HG03460 (cell line): Measurements from ENCODE around the gene SHOX.

Source experiments
- ATAC-seq: cut with Tn5 transposase; IDR thresholded peaks from one replicate; pipeline ENCODE4 v1.9.1; 2021; ENCODE audit not compliant: unreplicated experiment

SHOX gene

DNA sequence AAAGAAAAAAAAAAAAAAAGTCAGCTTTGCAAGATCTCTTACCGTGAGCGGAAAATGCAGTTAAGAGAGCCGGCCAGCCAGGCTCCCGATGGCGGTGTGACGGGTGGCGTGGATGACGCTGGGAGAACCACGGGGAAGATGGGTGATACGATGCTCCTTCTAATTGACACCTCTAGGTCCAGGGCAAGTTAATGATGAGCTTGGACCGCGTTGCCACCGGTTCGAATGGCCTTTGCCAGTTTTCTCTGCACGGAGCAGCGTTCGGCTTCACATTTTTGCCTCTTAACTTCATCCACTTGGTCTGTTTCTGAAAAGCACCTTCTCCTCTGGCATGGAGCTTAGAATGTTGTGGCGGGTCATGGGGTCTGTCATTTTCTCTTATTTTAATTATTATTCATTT, 33.2 kb downstream of the SHOX start:
- ATAC-seq = no peak

DNA sequence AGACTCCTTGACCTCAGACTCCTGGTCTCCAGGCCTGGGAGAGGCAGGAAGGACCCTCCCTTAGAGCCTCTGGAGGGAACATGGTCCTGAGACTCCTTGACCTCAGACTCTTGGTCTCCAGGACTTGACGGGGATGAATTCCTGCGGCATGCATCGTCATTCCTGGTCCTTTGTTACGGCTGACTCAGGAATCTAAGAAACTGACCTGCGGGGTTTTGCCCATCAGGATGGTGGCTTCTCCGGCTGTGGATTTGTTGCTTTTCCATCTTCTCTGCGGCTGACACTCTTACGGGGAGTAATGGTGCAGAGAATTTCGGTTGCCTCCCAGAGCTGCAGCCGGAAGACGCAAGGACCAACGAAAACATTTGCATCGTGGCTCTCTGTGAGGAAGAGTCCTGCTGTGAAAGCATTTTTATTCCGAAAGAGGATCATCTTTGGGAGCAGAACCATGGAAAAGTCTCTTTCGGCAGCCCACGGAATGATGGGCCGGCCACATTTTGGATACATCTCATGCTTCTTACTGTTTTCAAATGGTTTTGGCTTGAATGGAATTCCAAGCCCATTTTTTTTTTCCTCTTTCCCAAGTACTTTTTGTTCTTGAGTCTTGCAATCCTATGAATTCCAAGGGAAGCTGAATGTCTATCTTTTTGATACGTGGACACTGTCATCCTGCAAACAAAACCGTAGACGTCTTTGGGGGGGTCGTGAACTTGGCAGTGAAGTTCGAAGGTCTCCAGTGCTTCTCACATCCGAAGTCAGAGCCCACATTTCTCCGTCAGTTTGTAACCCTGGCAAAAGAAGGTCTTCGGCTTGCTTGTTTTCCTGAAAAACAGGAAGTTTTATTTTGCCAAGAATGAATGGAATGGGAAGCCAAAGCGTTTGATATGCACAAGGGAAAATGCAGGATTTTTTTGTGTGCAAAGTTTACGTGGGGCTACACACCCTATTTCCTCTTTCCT, 36.5 kb downstream of the SHOX start:
- no peak for ATAC-seq

GRCh38 chrX:670645-671044, 40.1 kb downstream of the SHOX start:
- no peak for ATAC-seq

DNA sequence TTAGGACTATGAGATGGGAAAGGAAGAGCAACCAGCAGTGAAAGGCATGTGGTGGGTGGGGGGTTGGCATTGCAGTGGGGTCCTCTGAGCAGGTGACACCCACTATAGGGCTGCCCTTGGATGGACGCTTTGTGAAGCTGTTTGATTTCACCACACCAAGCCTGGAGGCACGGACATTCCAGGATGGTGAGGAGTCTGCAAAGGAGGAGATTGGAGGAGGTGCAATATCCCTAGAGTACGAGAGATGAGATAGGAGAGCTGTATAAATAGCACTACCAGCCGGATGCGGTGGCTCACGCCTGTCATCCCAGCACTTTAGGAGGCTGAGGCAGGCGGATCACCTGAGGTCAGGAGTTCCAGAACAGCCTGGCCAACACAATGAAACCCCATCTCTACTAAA, 42.3 kb downstream of the SHOX start:
- no peak for ATAC-seq

- no peak for ATAC-seq
Observed at GRCh38 chrX:675279-675954, 44.8 kb downstream of the SHOX start.

DNA sequence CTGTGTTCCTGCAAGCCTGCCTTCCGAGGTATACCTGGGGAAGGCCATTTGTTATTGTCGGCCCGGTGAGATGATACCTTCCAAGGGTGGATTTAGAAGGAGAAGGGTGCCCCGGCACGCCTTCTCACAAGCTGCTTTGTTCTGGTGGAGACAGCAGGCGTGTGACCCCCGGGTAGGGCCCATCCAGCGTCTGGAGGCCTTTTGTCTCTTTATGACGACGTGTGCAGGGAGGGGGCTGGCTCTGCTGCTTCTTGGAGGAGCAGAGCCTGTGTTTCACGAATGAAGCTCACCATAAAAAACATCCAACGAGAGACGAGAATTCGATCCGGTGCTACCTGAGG, 45.3 kb downstream of the SHOX start:
- ATAC-seq = no peak

- ATAC-seq = no peak
Observed at GRCh38 chrX:677376-677775, 46.8 kb downstream of the SHOX start.

DNA sequence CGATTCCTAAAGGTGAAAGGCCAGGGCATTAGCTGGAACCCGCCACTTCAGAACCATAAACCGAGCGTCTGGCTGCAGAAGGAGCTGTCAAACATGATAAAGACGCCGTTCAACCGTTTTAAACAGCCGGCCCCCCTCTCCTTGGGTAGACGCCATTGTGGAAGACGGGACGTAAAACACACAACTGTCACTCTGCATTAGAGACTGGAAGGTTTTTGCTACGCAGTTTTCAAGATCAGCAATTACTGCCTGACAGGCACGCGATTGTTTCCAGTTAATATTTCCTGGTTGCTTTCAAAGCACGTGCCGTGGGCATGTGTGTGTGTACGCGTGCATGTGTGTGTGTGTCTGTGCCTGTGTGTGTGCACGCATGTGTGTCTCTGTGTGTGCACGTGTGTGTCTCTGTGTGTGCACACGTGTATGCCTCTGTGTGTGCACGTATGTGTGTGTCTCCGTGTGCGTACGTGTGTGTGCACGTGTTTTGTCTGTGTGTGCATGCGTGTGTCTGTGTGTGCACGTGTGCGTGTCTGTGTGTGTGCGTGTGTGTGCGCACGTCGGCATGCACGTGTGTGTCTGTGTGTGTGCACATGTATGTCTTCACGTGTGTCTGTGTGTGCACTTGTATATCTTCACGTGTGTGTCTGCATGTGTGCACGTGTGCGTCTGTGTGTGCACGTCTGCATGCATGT, 48.8 kb downstream of the SHOX start:
- ATAC-seq = no peak

DNA sequence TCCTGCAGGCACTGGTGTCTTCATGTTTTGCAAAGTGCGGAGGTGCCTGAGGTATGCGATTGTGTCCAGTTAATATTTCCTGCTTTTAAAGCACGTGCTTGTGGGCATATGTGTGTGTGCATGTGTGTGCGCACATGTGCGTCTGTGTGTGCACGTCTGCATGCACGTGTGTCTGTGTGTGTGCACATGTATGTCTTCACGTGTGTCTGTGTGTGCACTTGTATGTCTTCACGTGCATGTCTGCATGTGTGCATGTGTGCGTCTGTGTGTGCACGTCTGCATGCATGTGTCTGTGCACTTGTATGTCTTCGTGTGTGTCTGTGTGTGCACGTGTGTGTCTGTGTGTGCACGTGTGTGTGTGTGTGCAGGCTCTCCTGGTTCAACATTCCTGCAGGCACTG, 49.5 kb downstream of the SHOX start:
- ATAC-seq = no peak

DNA sequence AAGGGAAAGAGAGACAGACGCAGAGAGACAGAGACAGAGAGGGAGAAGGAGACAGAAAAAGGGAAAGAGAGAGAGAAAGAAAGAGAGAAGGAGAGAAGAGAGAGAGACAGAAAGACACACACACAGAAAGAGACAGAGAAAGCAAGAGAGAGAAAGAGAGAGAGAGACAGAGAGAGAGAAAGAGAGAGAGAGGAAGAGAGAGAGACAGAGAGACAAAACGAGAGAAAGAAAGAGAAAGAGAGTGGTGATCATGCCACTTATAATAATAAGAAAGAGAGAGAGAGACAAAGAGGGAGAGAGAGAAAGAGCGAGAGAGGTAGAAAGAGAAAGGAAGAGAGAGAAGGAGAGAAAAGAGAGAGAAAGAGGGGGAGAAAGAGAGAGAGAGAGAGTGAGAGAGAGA, 51.4 kb downstream of the SHOX start:
- ATAC-seq = no peak

- ATAC-seq = no peak
Observed at GRCh38 chrX:682892-683291, 52.3 kb downstream of the SHOX start.

- ATAC-seq = no peak
Observed at GRCh38 chrX:683576-683975, 53.0 kb downstream of the SHOX start.

- ATAC-seq = no peak
Observed at GRCh38 chrX:685120-686032, 54.8 kb downstream of the SHOX start.

GRCh38 chrX:689983-690382, 59.4 kb downstream of the SHOX start:
- ATAC-seq = no peak

DNA sequence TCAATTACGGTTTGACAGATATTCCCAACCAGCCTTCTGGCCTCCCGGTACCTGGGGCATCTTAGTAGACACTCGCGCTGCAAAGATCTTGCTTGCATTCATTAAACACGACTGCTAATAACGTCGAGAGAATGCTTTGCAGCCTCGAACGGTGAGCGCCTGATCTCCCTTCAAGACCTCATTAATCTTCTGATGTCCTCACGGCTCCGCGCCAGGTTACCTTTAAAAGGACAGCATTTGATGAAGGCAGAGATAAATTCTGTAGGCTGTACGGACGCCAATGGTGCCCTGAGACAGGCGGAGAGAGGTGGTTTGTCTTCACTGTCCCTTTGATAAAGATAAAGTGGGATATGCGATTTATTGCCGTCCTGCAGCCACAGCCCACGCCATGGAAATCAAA, 64.2 kb downstream of the SHOX start:
- no peak for ATAC-seq

DNA sequence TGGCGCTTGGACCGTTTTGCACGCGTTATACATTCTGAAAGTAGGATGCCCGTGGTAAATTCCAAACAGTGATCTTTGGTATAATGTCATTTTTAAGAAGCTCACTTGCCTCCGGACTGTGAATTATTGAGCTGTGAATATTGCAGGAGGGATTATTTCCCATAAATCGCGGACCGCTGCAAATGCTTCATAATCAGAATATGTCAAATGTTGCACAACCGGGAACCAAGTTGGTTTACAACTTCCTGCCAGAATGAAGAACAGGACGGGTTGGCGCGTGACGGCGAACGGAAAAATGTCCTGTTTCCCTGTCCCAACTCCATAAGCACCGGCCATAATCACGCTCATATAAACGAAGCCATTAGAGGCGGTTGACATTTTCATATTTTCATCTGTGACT, 67.6 kb downstream of the SHOX start:
- ATAC-seq = no peak

DNA sequence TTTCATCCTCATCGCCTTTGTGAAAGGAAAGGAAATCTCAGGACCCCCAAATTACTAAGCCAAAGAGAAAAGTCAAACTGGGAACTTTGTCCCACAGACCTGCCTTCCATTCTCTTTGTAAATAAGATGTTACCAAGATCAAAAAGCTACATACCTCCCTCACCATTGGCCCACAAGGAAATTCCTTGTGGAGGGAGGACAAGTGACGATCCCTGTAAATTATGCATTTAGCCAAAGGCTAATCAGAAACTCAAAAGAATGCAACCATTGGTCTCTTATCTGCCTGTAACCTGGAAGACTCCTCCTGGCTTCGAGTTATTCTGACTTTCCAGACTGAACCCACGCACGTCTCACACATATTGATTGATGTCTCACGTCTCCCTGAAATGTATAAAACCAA, 70.3 kb downstream of the SHOX start:
- ATAC-seq = no peak

- no peak for ATAC-seq
Observed at GRCh38 chrX:701673-702072, 71.1 kb downstream of the SHOX start.

DNA sequence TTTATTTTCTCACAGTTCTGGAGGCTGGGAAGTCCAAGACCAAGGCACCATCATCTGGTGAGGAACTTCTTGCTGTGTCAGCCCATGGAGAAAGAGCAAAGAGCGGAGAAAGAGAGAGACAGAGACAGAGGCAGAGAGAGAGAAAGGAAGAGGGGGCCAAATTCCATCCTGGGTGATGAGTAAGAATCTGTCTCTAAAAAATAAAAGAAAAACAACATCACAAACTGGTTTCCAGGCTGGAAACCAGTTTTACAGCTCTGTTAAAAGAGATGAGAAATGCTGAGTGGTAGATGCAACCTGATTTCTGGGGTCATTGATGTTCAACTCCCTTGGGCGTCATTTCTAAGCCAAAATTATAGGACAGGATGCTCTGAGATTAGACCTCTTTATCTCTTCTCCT, 72.9 kb downstream of the SHOX start:
- ATAC-seq = no peak

DNA sequence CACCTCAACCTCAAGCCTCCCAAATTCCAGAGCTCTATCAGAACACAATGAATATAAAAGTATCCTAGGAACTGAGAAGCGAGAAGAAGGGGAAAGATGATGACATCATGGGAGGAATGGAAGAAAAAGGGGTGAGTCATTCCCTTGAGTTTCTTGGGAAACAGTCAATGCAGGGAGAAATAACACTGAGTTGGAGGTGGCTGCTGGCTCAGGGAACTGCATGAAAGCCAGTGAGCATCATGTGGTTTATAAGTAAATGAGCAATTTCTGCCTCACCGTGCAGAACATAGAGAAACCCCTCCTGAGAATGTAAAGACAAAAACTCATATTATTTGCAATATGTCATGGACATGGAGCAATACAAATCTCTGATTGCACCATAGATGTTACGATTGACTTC, 73.3 kb downstream of the SHOX start:
- no peak for ATAC-seq
